NCI-H1417 (cell line): Measurements from ENCODE around the gene FGF12.
A peak's percentile ranks its signal among the peaks of the same experiment; 100 is the strongest.

Source experiments
- DNase-seq, 3 experiments: peaks; one replicate each; lab custom pipeline; 2025; lab: John Stamatoyannopoulos, UW

FGF12 gene

DNA sequence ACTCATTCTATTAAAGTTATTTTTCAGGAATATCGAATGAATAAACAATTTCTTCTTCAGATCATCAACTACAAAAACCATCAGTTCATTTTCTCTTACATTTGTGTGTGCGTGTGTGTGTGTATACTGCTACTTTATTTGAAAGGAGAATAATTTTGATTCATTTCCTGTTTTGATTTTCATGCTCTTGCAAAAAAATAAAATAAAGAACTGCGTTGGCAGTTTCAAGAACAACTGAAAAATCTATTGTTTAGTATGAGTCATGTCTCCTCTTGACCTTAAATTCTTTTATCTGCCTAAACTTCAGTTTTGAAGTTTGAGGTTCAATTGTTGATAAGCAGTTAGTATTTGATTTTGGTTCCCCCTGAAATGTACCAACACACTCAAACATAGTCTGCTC is 540.8 kb downstream of the FGF12 start:
- DNase-seq, result no peak

DNA sequence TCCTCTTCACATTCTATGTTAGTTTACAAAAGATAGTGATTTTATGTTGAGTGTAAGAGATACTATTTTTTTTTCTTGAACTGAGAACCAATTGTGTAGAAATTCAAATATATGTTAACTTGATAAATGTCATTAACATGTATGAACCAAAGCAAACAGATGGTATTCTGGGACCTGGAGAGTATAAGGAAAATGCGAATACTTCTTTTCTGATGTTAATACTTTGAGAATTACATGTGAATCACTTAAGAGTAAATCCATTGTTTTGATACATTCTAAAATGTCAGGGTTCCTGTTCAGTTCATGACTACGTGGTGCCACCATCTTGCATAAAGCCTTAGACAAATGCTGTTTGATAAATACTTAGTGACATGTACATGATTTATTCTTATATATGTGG is 541.3 kb downstream of the FGF12 start:
- no peak for DNase-seq

DNA sequence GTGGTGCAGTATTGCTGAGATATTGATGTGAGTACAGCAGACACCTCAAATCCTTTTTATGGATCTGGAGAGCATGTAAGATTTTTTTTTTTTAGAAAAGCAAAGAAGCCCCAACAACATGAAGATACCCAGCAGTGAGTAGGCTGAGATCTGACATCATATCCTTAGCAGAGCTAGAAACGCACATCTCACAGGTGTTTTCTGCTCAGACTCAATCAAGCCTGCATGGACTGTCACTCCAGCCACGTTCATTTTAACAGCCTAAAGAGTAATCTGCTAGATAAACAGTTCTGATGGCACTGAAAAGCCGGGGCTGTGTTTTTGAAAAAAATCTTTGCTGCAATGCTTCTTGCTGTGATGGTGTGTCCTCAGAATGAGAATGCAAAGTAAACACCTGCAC is 544.2 kb downstream of the FGF12 start:
- DNase-seq, result peak in 2 of 3 experiments; percentile 27 to 76

DNA sequence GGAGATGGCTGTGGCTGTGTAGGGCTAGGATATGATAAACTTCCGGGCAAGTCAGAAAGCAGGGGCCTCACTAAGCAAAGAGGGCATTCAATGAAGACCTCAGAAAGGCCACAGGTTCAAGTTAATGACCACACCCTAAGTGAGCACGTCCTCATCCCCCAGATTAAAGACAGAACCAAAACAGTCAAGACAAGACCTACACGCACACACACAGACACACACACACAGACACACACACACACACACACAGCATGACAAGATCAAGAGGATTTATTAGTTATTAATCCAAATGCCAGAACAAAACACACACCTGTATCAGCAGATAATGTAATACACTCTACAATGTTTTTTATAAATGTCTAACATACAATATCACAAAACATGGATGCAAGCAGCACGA is 546.2 kb downstream of the FGF12 start:
- DNase-seq, result no peak

DNA sequence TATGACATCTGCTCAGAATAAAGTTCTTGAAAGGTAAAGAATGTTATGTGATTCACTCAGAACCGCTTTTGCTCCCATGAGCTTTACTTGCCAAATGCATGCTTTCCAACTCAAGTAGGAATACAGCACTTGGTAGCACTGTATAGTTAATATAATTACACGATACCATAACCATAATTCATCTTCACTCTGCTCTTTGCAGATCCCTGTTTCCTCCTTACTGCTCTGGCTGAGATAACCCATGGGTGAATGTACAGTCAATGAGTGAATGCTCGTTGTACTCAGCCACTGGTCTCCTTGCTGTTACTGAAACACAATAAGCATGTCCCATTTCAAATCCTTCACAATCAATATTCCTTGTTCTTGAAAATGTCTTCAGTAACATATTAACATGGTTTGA is 550.0 kb downstream of the FGF12 start:
- no peak for DNase-seq

DNA sequence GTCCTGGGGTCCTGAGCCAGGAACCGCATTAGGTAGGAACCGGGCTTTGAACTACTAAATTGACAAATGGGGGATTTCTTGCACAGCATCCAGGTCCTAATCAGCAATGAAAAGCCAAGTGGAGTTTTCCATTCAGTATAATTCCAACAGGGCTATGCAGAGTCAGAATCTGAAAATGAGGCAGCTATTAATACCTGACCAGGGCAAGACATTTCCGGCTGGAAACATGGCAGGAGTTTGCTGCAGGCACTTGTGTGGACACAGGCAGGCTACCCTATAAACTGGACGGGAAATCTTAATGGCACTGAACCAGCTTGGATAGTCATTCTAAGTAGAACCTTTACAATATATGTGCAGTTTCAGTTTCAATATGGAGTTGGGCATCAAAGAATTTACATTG is 553.1 kb downstream of the FGF12 start:
- DNase-seq, result no peak

DNA sequence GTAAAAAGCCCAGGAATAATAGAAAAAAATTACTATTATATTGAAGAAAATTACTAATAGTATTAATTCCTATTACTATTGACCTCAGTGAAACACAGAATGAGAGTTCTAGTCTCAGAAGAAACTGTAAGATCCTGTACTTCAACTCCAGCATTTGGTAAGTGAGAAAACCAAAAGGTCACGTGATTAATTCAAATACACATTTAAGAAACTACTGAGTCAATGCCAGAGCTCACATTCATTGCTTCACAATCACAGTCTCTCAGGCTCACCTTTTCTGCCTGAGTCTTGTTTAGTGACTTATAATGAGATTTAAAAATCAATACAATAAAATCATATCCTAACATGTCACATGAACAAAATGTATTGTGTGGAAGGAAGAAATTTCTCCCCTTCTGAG is 556.1 kb downstream of the FGF12 start:
- DNase-seq, result no peak

DNA sequence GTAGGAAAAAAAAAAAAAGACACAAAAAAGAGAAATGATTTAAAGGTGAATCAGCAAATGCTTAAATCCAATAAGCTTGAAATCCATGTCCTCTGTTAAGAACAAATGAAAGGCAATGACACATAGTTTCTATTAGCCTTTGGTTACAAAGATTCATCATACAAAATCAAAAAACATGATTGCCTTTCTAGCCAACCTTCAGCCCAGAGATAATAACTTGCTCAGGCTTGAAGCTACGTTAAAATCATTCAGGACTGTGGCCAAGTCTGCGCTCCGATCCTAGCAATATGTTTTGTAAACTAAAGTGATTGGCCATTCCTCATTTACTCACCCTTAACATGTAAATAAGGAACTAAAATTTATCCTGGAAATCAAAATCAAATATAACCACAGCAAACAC is 556.7 kb downstream of the FGF12 start:
- no peak for DNase-seq

DNA sequence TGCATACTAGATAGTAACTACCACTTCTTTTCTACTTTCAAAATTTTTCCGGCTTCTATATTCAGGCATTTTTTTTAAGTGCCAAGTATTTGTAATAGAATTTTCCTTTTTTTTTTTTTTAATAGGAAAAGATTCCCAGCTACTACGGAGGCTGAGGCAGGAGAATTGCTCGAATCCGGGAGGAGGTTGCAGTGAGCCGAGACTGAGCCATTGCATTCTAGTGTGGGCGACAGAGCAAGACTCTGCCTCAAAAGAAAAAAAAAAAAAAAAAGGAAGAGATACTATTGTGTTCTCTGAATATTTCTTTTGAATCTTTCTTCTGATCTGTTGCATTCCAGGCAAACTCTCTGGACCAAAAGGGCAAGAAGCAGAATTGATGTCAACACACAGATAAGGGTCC is 557.3 kb downstream of the FGF12 start:
- DNase-seq, result no peak

DNA sequence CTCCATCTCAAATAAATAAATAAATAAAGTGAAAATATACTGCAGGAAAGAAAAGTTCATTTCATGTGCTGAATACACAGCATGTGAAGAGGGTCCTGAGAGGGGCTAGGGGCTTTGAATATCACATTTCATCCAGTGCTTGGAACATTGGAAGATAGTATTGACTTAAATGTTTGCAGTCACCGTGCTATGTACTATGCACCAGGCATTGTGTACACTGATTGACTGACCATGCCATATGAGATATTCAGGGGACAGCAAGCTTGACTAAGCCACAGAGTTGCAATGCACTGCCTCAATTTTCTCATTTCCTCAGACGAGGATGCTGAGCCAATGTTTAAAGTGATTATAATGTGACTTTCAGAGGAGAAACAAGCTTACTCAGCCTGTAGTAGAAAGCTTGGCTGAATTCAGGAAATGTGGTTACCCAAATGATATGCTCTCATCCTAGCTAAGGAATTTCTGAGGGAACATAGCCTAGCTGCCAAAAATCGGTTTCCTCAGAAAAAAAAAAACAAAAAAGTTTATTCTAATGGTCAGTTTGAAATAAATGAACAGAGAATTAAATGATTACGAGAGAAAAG is 557.9 kb downstream of the FGF12 start:
- DNase-seq, result no peak

DNA sequence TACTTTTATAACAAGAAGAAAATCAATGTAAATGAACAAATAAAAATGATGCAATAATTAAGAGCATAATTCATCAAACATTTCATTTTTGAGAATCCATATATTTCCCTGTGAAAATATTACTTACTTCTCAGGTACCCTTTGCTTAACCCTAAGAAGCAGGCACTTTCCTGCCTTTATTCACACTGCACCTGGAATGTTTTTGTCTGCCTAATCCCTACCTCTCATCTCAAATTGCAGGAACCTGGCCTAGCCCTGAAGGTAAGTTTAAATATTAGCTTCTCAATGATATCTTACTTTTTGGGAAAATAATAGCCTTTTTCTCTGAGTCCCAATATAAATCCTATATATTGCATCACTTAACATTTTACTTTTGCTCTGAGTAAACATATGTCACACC is 559.1 kb downstream of the FGF12 start:
- no peak for DNase-seq

DNA sequence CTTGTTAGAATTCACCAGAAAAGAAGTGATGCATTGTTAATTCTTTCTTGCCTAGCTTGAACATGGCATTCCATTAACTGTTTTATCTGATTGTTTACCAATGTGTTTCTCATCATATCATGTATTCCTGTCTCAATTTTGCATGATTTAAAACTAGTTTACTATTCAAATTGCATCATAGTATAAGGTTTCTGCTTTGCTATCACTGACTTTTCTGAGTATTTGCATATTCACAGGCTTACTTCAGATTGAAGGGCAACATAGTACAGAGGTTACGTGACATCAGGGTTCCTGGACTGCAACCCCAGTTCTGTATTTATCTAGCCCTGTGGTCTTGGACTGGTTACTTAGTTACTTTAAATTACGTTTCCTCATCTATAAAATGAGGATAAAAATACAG is 561.8 kb downstream of the FGF12 start:
- no peak for DNase-seq

DNA sequence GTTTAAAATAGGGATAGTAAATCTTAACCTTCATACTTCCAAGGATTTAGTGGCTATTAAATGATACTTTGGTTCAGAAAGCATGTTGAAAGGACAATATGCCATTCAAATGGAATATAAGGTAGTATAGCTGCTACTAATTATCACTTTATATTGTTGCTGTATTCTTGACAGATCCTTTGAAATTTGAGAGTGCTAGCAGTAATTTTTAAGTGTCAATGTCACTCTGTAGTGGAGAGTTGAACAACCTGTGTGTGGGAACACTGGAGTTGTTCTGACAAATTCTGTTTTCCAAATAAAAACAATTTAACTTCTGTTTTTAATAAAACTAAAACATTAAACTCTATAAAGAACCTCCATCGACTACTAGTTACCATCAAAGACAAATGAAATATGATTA is 565.7 kb downstream of the FGF12 start:
- peak in 1 of 3 experiments; percentile 47 for DNase-seq

DNA sequence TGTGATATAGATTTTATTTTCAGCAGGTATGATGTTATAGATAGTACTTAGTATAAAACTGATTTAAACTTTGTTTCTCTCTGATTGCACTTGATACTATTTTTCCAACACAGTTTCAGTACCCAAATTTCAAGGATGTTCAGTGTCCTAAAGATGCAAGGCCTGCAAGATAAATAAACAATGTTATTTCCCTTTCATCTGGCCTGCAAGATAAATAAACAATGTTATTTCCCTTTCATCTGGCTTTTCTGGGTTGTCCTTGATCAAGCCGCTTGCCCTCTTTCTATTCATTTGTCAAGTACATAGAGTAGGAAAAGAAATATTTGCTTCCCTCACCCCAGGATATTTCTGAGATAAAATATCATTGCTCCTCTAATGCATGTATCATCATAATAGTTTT is 571.0 kb downstream of the FGF12 start:
- DNase-seq, result no peak

DNA sequence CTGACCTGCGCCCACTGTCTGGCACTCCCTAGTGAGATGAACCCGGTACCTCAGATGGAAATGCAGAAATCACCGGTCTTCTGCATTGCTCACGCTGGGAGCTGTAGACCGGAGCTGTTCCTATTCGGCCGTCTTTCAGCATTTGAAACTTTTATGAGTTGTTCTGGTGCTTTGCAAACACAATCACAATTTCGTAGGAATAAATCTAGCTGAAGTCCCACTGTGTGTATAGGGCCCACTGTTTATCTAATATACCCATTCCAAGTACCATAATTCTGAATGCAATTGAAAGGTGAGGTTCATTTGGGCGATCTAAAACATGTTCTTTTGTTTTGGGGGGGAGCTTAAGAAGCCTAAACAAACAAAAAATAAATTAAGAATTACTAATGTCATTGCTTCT is 572.1 kb downstream of the FGF12 start:
- peak in 2 of 3 experiments; percentile 31 to 47 for DNase-seq

DNA sequence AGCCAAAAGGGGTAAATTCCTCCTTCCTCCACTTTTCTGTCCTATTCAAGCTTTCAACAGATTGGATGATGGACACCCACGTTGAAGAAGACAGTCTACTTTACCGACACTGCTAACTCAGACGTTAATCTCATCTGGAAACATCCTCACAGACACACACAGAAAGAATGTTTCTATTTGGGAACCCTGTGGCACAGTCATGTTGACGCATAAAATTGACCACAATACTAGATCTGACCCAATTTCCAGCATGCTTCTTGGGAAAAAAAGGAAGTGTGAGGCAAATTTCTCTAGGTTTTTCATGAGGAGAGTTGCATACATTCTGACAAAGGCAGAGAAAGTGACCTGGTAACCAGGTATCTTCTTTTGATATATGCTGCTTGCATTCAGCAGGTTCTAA is 594.1 kb downstream of the FGF12 start:
- DNase-seq, result no peak

DNA sequence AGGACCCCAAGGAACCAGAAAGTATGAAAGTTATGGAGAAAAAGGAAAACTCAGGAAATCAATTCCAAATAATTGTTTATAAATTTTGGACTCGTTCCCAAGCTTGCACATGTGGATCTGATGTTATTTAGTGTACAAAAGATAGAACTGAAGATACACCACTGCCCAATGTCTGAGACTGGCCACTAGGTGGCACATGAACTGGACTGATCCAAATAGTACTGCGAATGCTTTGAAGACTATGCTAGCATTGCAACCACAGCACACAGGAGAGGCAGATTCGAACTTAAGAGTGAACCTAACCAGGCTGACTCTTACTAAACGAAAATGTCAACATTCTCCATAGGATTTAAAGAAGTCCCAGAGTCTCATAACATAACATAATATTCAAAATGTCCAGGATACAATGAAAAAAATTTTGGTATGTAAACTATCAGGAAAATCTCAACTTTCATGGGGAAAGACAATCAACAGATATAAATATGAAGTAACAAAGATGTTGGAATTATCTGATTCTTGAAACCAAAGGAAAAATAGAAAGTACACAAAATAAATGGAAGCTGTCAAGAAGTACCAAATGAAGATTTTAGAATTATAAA is 596.7 kb downstream of the FGF12 start:
- DNase-seq, result peak; percentile 13 to 59 (median 39)

DNA sequence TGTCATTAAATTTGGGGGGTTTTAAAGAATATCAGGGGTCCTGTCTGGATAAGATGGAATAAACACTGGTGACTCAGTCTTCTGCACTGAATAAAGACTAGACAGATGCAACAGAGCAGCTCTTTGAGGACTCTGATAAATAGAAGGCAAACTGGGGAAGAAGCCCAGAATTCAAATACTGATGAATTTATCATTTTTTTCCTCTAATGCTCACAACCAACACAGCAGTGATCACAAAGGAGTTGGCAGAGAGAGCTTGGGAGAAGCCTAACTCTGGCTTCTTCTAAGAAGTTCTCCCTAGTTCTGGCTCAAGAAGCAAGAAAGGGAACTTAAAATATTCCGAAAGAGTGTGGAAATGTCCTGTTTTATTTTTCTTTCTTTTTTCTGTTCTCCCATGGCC is 597.8 kb downstream of the FGF12 start:
- DNase-seq, result no peak

DNA sequence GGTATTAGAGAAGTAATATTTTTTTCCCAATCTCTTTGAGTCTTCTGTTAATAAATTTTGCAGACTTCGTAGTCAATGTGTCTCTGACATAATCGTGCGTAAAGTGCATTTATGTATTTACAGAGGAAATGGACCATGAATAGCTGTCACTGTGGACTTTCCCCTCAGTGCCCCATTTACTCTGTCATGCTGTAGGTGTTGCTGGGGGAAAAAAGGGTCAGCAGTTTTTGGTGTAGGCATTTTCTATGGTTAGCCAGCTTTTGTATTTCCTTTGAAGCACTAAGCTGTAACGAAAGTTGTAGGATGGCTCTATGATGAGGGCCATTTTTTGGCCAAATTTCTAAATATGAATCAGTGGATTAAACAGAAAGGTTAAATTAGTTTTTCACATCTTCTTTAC is 598.4 kb downstream of the FGF12 start:
- peak; percentile 12 to 68 (median 40) for DNase-seq

DNA sequence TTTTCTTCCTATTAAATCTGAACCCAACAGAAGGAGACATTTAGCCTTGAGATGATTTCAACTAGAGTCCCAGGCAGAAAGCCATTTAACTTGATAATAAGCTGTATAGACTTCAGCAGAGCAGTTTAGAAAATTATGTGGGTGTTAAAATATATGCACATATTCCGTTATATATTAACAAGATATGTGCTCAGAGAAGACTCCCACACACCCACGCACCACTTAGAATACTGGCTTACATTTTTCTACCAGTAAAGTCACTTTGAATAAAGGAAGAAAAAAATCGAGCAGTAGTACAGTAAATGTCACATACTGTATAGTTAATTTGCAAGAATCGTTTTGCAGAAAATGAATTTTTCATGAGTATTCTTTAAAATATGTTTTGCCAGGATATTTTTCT is 599.3 kb downstream of the FGF12 start:
- DNase-seq, result no peak

DNA sequence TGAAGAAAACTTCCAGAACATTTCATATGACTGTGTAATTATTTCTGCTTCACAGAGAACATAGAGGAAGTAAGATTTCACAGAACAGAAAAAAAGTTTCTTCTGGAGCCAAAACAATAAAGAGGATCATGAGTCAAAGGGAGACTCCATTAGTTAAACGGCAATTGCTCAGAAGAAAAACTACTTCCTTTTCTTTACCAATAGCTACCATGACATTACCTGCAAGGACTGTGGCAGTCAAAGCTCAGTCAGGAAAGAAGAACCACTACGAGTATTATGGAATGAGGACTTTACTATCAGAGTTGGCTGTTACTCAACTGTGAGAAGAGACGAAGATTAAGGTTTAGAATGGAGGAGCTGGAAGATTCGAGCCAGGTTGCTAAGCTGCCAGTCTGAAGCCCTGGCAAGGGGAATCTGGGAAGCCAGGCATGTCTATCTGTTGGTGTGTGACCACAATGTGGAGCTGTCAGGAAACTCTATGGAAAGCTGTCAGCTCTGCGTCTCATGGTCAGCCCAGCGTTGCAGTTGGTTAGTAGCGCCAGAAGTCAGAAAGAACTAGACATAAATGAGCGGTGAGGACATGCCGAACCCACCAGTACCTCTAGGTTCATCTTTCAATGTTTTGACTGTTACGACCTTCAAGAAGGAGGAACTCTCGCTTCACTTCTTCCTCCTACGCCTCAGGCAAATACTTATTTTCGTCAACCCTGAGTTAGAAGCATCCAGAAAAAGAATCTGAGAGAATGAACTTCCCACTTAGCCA is 604.3 kb downstream of the FGF12 start:
- no peak for DNase-seq

DNA sequence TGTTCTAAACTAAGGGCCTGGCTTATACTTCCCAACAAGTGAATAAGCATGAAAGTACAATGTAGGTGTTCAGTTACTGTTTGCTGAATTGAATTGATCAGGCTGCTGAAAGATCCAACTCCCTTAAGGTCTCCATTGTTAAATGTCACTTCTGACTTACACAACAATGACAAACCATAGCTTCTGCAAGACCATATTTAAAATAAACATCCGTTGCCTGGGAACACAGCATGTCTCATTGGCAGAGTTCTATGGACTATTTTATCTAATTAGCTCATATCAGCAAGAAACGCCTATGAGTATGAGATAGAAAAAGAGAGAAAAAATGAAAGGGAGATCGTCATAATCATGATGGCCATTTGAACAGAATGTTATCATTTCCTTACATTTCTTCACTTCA is 605.4 kb downstream of the FGF12 start:
- DNase-seq, result peak in 1 of 3 experiments; percentile 49

DNA sequence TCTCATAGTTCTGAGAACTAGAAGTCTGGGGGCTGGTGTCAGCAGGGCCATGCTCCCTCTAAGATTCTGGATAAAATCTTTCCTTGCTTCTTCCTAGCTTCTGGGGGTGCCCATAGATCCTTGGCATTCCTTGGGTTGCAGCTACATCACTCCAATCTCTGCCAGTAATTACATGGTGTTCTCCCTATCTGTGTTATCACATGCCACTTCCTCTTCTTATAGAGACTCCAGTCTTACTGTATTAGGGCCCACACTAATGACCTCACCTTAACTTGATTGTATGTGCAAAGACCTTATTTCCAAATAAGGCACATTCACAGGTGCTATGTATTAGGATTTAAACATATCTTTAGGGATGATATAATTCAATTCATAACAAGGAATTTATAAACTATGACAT is 618.5 kb downstream of the FGF12 start:
- no peak for DNase-seq

DNA sequence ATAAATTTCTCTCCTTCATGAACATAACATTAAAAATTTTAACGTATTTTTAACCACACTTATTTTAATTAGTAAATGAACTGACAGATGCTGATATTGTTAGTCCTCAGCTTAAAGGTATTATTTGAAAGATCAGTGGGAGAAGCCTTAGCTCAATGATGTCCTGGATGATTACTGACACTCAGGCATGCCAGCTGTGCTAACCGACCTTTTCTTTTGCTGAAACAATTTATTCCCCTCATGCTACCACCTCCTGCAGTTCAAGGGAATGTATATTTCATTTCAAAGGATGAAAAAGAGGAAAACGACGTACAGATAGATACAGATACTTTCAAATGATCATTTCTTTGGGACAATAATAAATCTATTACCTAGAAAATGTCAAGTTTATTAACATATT is 620.8 kb downstream of the FGF12 start:
- peak in 1 of 3 experiments; percentile 20 for DNase-seq
